HFF-Myc (cell line): ENCODE results near the gene ZNF273.

Source experiments
- DNase-seq: peaks from one replicate; pipeline ENCODE4 v3.0.0-alpha.2; 2011; ENCODE audit warnings: low read depth; ENCODE audit errors: extremely low read depth
- H3K4me3 ChIP-seq: replicated peaks from 2 replicates; pipeline ENCODE4 v1.5.1; 2011; ENCODE audit warnings: low read depth, mild to moderate bottlenecking, control low read depth, low read length
- TF ChIP-seq, protein P1 (sequence below): IDR thresholded peaks from 2 replicates; pipeline ENCODE4 v1.5.1; 2012; ENCODE audit warnings: mild to moderate bottlenecking, low read depth, low read length, control low read depth; ENCODE audit errors: missing control alignments

ZNF273 gene

DNA sequence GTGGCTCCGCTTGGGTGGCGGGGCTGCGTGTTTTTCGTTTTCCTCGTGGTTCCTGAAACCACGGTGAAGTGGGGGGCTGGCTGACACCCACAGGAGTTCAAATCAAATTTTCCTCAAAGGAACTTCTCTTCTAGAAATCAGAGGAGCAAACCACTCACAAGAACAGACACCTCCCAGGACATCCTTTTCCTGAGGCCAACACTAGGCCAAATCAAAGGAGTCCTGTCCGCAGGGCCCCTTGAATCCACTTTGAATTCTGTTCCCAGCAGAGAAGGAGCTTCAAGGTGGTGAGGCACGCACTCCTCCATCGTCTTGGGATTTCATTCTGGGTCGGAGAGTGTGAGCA lies 29.9 kb upstream of the ZNF273 start:
- TF ChIP-seq, protein P1, sequence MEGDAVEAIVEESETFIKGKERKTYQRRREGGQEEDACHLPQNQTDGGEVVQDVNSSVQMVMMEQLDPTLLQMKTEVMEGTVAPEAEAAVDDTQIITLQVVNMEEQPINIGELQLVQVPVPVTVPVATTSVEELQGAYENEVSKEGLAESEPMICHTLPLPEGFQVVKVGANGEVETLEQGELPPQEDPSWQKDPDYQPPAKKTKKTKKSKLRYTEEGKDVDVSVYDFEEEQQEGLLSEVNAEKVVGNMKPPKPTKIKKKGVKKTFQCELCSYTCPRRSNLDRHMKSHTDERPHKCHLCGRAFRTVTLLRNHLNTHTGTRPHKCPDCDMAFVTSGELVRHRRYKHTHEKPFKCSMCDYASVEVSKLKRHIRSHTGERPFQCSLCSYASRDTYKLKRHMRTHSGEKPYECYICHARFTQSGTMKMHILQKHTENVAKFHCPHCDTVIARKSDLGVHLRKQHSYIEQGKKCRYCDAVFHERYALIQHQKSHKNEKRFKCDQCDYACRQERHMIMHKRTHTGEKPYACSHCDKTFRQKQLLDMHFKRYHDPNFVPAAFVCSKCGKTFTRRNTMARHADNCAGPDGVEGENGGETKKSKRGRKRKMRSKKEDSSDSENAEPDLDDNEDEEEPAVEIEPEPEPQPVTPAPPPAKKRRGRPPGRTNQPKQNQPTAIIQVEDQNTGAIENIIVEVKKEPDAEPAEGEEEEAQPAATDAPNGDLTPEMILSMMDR, result no peak
- H3K4me3 ChIP-seq, result no peak overlapping the region
- DNase-seq, result no peak

DNA sequence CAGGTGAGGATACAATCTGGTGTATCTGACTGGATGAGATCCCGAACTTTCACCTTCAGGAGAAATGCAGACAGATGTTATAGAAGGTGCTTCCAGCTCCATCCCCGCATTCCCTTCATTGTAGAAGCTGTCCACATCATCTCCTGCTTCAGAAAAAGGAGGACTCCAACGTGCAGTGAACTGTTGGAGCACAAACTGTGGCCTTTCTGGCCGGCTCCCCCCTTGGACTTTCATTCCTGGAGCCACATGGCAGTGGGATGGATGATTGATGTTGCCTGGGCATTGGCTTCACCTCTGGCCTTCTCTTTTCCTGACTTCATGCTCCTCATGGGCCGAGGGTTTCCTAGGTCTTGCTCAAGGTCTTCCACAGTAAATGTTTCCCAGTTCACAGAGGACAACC lies 29.6 kb upstream of the ZNF273 start:
- H3K4me3 ChIP-seq, result no peak overlapping the region
- no peak for DNase-seq
- TF ChIP-seq, protein P1, result no peak

DNA sequence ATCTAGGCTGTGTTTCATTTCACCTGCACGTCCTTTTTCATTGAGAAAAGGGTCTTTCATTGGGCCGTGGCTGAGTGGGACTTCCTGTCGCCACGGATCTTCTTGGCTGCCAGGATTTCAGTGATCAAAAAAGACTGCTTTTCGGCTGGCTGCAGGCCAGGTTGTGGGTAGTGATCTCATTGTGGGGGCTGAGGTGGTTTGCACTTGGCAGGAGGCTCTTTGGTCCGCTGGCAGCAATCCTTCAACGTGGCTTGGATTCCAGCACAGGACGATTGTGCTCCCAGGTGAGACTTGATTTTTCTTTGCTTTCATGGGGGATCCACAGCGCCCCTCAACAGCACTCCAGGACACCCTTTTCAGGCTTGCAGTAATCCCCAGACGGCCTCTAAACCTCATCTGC lies 29.0 kb upstream of the ZNF273 start:
- TF ChIP-seq, protein P1, result no peak
- DNase-seq, result no peak
- no peak overlapping the region for H3K4me3 ChIP-seq

GRCh38 chr7:64874562-64875250 lies 28.4 kb upstream of the ZNF273 start:
- DNase-seq, result no peak
- TF ChIP-seq, protein P1, result no peak
- no peak overlapping the region for H3K4me3 ChIP-seq

GRCh38 chr7:64875258-64875657 lies 27.8 kb upstream of the ZNF273 start:
- no peak for DNase-seq
- TF ChIP-seq, protein P1, result no peak
- H3K4me3 ChIP-seq, result no peak overlapping the region

DNA sequence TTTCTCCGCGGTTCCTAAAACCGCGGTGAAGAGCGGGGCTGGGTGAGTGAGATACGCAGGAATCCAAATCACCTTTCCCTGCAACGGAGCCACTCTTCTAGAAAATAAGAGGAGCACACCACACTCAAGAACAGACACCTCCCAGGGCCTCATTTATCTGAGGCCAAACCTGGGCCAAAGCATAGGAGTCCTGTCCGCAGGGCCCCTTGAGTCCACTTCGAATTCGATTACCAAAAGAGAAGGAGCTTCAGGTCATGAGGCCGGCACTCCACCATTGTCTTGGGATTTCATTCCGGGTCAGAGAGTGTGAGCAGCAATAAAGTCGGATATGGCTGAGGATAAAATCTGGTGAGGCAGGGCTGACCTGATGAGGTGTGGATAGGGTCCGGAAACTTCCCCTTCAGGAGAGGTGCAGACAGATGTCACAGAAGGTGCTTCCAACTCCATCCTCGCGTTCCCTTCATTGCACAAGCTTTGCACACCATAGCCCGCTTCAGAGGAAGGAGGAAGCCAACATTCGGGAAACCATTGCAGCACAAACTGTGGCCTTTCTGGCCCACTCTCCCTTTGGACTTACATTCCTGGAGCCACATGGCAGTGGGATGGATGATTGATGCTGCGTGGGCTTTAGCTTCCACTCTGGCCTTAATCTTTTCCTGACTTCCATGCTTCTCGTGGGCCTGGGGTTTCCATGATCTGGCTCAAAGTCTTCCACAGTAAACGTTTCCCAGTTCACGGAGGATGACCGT lies 27.2 kb upstream of the ZNF273 start:
- DNase-seq, result no peak
- TF ChIP-seq, protein P1, result no peak
- no peak overlapping the region for H3K4me3 ChIP-seq
